GM19240 (cell line): ENCODE data around the gene SMCHD1.
"Not testable (repeated sequence)": the region's sequence is repeated elsewhere in the genome, so short reads cannot be mapped to it uniquely, and the experiment has no call there.

ENCODE experiments used
- DNase-seq: peaks from one replicate; pipeline ENCODE4 v3.0.0; 2011; ENCODE audit warnings: low spot score; ENCODE audit not compliant: insufficient read length

SMCHD1 gene

DNA sequence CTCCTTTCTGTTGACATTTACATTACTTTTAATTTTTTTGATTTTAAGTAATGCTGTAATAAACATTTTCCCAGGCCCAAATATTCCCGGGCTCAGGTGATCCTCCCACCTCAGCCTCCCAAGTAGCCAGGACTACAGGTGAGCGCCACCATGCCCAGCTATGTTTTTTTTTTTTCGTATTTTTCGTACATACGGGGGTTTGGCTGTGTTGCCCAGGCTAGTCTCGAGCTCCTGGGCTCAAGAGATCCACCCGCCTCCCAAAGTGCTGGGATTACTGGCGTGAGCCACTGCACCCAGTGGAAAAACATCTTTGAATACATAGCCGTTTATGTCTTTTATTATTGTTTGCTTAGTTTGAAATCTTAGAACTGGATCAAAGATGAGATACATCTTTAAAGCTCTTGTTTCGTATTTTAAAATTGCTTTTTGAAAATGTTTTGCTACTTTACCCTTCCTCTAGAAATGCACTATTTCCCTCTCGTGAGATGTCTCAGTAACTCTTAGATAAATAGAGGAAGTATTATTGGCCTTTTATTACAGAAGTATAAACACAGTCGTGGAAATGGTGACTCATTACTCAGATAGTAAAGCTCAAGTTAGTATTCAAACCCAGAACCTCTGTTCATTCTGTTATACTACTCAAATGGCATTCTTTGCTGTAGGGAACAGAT lies 2.4 kb downstream of the SMCHD1 start:
- DNase-seq = no peak

DNA sequence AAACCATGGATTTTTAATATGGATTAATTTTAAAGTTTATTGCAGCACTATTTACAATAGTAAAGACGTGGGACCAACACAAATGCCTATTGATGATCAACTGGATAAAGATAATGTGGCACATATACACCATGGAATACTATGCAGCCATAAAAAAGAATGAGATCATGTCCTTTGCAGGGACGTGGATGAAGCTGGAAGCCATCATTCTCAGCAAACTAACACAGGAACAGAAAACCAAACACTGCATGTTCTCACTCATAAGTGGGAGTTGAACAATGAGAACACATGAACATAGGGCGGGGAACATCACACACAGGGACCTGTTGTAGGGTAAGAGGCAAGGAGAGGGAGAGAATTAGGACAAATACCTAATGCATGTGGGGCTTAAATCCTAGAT lies 5.3 kb downstream of the SMCHD1 start:
- DNase-seq = not testable (repeated sequence)

DNA sequence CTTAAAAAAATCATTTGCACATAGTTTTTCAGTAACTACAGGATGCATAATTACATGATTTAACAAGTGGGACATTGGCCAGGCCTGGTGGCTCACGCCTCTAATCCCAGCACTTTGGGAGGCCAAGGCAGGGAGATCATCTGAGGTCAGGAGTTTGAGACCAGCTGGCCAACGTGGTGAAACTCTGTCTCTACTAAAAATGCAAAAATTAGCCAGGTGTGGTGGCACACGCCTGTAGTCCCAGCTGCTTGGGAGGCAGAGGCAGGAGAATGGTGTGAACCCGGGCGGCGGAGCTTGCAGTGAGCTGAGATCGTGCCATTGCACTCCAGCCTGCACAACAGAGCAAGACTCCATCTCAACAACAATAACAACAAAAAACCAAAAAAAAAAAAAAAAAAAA lies 6.8 kb downstream of the SMCHD1 start:
- DNase-seq = not testable (repeated sequence)

DNA sequence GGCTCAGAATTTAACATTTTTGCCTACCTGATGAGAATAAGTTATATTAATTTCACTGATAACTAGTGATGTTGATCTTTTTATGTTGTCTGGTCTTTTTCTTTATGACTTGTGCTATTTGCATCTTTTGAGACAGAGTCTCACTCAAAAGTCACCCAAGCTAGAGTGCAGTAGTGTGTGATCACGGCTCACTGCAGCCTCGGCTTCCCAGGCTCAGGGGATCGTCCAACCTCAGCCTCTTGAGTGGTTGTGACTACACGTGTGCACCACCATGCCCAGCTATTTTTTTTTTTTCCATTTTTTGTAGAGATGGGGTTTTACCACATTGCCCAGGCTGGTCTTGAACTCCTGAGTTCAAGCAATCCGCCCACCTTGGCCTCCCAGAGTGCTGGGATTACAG lies 7.5 kb downstream of the SMCHD1 start:
- no peak for DNase-seq

DNA sequence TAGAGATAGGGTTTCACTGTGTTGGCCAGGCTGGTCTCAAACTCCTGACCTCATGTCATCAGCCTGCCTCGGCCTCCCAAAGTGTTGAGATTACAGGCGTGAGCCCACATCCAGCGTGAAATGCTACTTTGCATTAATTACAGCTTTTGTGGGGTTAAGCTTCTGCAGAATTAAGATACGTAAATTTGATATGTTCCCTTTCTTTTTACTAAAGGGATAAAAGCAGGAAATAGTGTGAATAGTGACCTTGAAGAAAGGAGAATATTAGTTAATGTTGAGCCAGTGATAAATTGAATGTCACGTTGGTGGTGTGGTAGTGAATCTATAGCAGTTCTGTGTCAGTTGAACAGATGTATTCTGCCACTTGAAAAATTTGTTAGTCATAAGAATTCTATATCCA lies 16.9 kb downstream of the SMCHD1 start:
- no peak for DNase-seq

DNA sequence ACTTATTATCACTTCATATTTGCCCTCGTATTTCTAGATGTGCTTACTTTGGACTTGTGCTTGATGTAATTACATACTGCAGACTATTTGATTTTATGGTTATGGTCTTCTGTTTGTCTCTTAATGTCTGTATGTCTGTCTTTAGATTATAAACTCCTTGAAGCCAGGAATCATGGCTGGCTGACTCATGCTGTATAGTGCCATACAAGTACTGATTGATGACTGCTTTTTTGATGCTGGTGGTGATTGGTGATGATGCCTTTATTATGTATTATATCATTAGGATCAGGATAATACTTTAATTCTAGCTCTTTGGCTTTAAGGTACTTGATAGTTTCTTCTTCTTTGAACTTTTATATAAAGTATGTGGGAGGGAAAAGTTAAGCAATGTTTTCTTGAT lies 17.3 kb downstream of the SMCHD1 start:
- DNase-seq = no peak

DNA sequence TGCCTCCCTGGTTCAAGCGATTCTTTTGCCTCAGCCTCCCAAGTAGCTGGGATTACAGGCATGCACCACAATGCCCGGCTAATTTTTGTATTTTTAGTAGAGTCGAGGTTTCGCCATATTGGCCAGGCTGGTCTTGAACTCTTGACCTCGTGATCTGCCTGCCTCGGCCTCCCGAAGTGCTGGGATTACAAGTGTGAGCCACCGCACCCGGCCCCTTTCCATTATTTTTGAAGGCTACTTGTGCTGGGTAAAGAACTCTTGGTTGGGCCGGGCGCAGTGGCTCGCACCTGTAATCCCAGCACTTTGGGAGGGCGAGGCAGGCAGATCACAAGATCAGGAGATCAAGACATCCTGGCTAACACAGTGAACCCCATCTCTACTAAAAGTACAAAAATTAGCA lies 23.4 kb downstream of the SMCHD1 start:
- not testable (repeated sequence) for DNase-seq

DNA sequence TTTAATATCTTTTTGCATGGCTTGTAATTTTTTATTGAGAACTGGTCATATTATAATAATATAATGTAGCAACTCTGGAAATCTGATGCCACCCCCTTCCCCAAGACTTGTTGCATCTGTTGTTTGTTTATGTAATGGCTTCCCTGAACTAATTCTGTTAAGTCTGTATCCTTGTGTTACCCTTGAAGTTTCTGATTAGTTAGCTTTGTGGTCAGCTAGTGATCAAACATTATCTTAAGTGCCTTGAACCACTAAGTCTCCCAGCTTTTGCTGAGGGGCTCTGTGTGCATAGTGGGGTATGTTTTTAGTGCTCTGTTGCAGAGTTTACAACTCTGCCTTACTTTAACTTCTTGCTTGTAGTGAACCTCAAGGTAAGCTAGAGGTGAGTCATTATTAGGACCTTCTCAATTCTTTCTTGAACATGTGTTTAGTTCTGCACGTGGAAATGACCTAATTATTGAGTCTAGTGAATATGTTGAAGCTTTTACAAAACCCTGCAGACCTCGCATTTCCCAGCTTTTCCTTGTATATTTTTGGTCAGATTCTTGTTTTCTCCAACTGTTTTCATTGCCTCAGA lies 24.8 kb downstream of the SMCHD1 start:
- no peak for DNase-seq

DNA sequence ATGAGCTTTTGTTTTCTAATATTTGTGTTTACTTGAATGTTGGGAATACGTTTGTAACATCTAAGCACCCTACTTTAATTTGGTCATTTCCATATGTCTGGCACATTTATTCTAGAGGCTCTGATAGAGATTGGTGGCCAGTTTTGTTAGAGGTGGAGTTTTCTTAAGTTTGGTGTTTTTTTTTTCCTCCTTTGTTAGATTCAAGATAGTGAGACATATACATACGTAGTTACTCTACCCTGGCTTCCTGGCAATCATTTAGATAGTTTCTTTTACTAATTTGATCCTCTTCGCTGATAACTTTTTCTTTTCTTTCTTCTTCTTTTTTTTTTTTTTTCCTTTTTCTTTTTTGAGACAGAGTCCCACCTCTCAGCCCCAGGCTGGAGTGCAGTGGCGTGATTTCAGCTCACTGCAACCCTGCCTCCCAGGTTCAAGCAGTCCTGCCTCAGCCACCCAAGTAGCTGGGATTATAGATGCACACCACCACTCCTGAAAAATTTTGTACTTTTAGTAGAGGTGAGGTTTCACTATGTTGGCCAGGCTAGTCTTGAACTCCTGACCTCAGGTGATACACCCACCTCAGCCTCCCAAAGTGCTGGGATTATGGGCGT lies 26.6 kb downstream of the SMCHD1 start:
- no peak for DNase-seq

DNA sequence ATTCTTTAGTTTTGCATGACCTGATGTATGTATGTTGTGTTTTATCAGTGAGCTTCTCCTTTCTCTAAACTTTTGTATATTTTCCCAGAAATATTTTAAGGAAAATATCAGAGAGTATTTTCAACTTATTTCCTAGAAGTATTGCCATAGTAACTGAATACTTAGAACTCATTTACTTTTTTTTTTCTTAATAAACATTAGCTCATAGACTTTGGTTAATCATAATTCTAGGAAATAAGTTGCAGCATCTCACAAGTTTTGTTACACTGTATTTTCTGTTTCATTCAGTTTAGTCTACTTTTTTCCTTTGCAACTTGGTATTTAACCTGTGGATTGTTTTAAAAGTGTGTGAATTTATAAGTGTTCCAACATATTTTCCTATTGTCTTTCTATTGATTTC lies 27.5 kb downstream of the SMCHD1 start:
- no peak for DNase-seq

DNA sequence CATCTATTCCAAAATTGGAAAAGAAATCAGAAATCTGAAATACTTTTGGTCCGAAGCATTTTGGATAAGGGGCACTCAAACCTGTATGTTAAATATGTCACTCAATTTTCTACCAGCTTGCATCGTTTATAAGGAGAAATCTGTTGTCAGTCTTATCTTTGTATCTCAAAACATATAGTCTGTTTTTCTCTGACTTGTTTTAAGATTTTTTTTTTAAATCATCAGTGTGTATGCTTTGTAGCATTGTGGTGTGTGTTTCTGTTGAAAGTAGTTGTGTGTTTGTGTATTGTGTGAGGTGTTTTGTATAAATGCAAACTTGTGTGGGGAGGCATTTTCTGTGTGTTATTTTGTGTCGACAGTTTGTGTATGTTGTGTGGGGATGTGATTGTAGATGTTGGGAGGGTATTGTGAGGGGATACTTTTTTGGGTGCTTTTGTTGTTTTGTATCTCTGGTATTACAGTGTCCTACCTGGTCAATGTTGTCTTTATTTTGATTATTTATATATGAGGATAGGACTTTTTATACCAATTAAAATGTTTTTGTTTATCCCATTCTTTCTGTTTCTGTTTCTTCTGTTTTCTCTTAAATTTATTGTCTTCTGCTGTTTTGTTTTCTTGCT lies 30.9 kb downstream of the SMCHD1 start:
- DNase-seq = no peak

DNA sequence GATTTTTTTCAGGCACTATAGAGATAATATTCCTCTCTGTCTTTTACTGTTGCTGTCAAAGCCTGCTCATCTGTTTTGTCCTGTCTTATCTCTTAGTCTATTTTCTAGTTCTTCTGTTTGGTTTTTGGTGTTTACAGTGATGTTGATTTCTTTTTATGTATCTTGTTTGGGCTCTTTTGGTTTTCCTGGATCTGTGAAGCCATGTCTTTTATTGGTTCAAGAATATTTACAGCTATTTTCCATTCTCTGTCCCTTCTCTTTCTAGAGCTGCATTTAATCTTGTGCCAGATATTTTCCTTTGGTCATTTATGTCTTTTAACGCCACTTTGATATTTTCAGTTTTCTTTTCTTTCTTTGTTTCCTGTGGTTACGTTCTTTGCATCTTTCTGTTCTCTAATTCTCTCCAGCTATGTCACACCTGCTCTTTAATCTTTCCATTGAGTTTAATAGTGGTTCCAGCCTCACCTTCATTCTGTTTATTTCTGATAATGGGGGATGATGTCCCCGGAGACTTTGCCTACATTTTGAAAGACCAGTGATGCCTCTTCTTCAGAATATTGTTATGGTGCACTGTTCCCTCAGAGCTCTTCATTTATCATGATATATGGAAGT lies 32.0 kb downstream of the SMCHD1 start:
- DNase-seq = peak; percentile 3

DNA sequence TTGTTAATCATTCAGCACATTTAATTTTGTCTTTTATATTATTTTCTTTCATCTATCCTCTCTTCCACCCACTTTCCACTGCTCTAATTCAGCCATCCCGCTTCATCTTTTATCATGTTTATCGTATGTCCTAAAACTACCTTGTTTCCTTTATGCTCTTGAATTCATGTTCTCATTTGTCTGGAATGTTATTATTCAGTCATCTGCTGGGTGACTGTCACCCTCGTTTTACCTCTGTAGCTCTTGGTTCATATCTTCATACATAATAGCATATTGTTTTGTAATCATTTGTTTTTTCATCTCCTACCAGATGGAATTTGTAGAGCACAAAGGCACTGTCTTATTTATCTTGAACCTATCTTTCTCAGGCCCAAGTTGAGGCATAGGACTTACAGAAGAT lies 37.0 kb downstream of the SMCHD1 start:
- no peak for DNase-seq

DNA sequence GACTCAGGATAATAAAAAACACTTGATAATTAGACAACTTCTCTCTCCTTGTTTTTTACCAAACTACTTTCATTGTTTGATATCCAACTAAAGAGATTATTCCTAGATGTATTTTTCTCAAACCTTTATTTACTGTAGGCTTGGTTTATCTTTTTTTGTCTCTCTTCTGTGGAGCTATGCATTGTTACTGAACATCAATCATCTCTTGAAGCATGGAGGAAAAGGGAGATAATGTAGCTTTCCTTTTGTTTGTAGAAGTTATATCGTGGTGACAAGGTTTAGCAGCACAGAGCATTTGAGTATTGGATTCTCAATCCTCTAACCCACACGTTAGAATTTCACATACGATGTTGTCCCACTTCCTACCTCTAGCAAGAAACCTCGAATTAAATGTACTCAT lies 41.7 kb downstream of the SMCHD1 start:
- DNase-seq = no peak

DNA sequence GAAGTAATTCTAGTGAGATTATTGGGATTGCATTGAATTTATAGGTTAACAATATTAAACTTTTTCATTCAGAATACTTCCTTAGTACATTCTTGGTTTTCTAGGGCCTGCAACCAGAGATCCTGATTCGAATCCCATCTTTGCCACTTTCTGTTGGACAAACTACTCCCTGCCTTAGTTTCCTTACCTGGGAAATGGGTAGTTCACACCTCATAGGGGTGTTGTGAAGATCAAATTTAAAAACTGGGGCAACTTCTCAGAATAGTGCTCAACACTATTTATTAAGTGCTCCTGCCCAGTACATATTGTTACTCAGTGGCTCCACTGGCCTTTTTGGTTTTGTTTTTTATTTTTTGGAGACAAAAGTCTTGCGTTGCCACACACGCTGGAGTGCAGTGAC lies 43.5 kb downstream of the SMCHD1 start:
- no peak for DNase-seq

DNA sequence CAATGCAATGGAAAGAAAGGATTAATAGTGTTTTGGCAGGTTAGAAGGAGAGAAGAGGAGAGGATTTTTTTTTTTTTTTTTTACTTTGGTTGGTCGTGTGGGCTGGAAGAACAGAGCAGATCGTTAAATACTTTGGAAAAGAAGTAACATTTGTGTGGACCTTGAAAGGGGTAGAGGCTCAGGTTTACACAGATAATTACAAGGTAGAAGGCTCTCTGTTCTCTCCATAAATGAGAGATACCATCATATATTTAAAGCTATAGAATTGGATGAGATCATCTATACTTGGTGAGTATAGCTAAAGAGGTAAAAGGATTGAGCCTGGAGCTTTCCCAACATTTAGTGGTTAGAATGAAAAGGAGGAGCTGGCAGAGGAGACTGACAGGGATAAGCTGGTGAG lies 49.0 kb downstream of the SMCHD1 start:
- DNase-seq = no peak

DNA sequence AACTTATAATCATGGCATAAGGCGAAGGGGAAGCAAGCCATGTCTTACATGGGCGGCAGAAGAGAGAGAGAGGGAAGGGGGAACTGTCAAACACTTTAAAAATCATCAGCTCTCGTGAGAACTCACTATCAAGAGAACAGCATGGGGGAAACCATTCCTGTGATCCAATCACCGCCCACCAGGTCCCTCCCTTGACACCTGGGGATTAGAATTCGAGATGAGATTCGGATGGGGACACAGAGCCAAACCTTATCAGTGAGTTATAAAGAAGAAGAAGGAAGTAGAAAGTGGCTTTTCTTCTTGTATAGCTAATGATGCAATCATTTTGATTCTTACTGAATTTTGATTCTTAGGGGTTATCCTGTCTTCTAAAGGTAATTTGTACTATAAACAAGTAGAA lies 51.4 kb downstream of the SMCHD1 start:
- DNase-seq = no peak

DNA sequence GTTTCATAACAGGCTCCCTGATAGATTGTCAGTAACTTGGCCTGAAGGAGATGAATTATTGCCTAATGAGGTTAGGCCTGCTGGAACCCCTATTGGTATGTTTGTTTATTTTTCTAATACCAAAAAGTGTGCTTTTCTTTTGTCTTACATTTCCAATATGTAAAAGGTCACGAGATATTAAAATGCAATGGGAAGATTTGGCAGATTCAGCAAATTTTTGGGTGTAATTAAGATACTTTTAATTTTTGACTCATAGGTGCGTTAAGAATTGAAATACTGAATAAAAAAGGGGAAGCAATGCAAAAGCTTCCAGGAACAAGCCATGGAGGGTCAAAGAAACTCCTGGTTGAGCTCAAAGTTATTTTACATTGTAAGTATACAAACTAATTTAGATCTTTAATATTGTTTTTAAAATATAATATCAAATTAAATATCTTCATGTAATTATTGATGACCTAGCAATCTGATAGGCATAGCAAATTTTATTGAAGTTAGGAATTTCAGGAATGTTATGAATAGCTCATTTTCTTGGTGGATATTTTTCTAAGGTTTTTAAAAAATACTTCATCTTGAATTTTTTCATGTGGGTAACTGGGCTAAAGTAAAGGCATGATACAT lies 52.1 kb downstream of the SMCHD1 start:
- DNase-seq = no peak

DNA sequence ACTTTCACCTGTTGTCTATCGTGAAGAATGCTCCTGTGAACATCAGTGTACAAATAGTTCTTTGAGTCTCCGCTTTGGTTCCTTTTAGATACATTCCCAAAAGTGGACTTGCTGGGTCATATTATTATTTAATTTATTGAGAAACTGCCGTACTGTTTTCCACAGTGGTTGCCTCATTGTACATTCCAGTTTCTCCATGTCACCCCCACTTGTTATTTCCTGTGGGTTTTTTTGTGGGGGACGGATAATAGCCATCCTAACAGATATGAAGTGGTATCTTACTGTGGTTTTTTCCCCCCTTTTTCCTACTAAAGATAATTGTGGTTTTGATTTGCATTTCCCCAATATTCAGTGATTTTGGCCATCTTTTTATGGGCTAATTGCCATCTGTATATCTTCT lies 53.8 kb downstream of the SMCHD1 start:
- no peak for DNase-seq

DNA sequence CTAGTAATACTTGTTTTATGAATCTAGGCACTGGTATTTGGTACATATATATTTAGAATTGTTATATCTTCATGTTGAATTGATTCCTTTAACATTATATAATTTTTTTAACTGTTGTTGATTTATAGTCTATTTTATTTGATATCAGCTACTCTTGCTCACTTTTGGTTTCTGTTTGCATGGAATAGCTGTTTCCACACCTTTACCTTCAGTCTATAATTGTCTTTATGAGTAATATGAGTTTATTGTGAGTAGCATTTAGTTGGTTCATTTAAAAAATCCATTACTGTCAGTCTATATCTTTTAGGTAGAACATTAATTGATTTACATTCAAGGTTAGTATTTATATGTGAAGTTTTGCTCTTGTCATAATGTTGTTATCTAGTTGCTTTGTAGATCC lies 58.6 kb downstream of the SMCHD1 start:
- no peak for DNase-seq

DNA sequence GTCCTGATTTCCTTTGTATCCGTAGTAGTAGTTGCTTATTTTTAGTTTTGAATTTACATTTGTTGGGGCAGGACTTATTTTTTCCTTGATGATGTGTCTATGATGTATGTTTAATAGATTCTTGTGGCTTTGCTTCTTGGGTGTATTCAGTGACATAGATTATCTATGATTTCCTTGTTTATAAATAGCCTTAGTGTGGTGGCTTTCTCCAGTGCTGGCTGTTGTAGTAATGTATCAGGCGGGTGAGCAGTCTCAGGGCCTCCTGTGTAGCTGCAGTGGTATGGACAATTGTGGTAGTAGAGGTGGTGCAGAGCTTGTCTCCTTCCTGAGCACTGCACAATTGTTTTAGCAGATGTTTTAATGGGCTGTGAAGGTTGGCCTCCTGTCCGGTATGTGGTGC lies 60.5 kb downstream of the SMCHD1 start:
- no peak for DNase-seq
